K562 (cell line): ENCODE data around the gene SLC34A1. TPM values are rescaled to one million over a fixed set of nuclear protein-coding genes. Genes with fewer than 3 reads are reported as not detected.

Source experiments
- ARID1B ChIP-seq: fragments of 450-650 bp; IDR thresholded peaks from 2 replicates; pipeline ENCODE4 v1.6.1; 2016; ENCODE audit warnings: antibody characterized with exemption, mild to moderate bottlenecking, inconsistent platforms
- BDP1 ChIP-seq: IDR thresholded peaks from 3 replicates; pipeline ENCODE4 v1.6.1; 2011; ENCODE audit not compliant: insufficient read length, insufficient read depth
- CAMTA2 ChIP-seq: fragments of 250-450 bp; sonication (Bioruptor Pico); conservative IDR thresholded peaks from 2 replicates; pipeline ENCODE4 v1.5.1; 2022
- CC2D1A ChIP-seq: fragments of 450-650 bp; IDR thresholded peaks from 2 replicates; pipeline ENCODE4 v1.6.1; 2017; ENCODE audit warnings: mild to moderate bottlenecking
- CHD1 ChIP-seq: fragments of 200-600 bp; sonication (generic); IDR thresholded peaks from one replicate; pipeline ENCODE4 v1.6.1; 2012; ENCODE audit warnings: mild to moderate bottlenecking, moderate library complexity, low read length, inconsistent platforms
- HINFP ChIP-seq: fragments of 450-650 bp; conservative IDR thresholded peaks from 2 replicates; pipeline ENCODE4 v1.6.1; 2016; ENCODE audit warnings: missing genetic modification characterization, low read depth, mild to moderate bottlenecking, control low read depth, missing compliant biosample characterization
- NCOA6 ChIP-seq: fragments of 450-650 bp; IDR thresholded peaks from 2 replicates; pipeline ENCODE4 v1.6.1; 2017; ENCODE audit warnings: mild to moderate bottlenecking
- NEUROD1 ChIP-seq: fragments of 150-350 bp; IDR thresholded peaks from 2 replicates; pipeline ENCODE4 v1.6.1; 2014; ENCODE audit warnings: borderline replicate concordance, low read length, low read depth; ENCODE audit not compliant: partially characterized antibody
- NFE2 ChIP-seq: IDR thresholded peaks from 2 replicates; pipeline ENCODE4 v1.6.1; 2014; ENCODE audit warnings: antibody characterized with exemption, low read depth
- NFE2L1 ChIP-seq: fragments of 450-650 bp; IDR thresholded peaks from 2 replicates; pipeline ENCODE4 v1.6.1; 2016; ENCODE audit warnings: missing genetic modification characterization, low read depth, mild to moderate bottlenecking, missing compliant biosample characterization, moderate library complexity, borderline replicate concordance
- PRDM10 ChIP-seq: fragments of 450-650 bp; IDR thresholded peaks from 2 replicates; pipeline ENCODE4 v1.6.1; 2018; ENCODE audit not compliant: partially characterized antibody
- RAD21 ChIP-seq, 2 experiments: fragments of 250-450 bp in 1 of 2; fragments of 450-650 bp in 1 of 2; sonication (Bioruptor Pico) in 1 of 2; formaldehyde crosslinking in 1 of 2; IDR thresholded peaks in 1 of 2; conservative IDR thresholded peaks in 1 of 2; 2 replicates each; pipeline versions ENCODE4 v1.4.0 to v1.8.0; 2020 to 2022; ENCODE audit warnings: mild to moderate bottlenecking in 2 of 2, moderate library complexity in 1 of 2
- ZBTB5 ChIP-seq: fragments of 450-650 bp; IDR thresholded peaks from 2 replicates; pipeline ENCODE4 v1.6.1; 2017; ENCODE audit warnings: antibody characterized with exemption
- ZC3H11A ChIP-seq: IDR thresholded peaks from 2 replicates; pipeline ENCODE4 v1.6.1; 2012; ENCODE audit warnings: low read depth, low read length, improper control_type of control experiment
- ZNF12 ChIP-seq: sonication (generic); formaldehyde crosslinking; IDR thresholded peaks from 2 replicates; pipeline ENCODE4 v1.4.0; 2020; ENCODE audit warnings: mild to moderate bottlenecking, missing genetic modification reagents
- ZNF133 ChIP-seq: fragments of 250-450 bp; sonication (Bioruptor Pico); IDR thresholded peaks from 2 replicates; pipeline ENCODE4 v1.4.0; 2020; ENCODE audit warnings: mild to moderate bottlenecking
- ZNF24 ChIP-seq: fragments of 450-650 bp; IDR thresholded peaks from 2 replicates; pipeline ENCODE4 v1.6.1; 2016
- ZNF507 ChIP-seq: conservative IDR thresholded peaks from 2 replicates; pipeline ENCODE4 v1.6.1; 2017; ENCODE audit warnings: missing genetic modification characterization, missing compliant biosample characterization
- ZNF589 ChIP-seq: fragments of 200-800 bp; sonication (Bioruptor generic); IDR thresholded peaks from 2 replicates; pipeline ENCODE4 v1.6.1; 2016; ENCODE audit warnings: low read depth, missing genetic modification characterization, missing compliant biosample characterization
- polyA plus RNA-seq, 8 experiments: library from polyadenylated mRNA; depleted of rRNA in 4 of 8; stranded (reverse) in 5 of 8; unstranded in 3 of 8; fragments of >200 nt; fragmentation: Nextera tagmentation in 2 of 8; fragmentation: Illumina TruSeq in 1 of 8; extraction: Ambion mirVana in 2 of 8; extraction: Trizol in 1 of 8; gene quantifications; 2 replicates each; pipeline versions ENCODE4 v1.2.1 to v1.2.3, GENCODE V29; 2011 to 2014; ENCODE audit warnings: inconsistent platforms in 1 of 8, missing spikeins in 1 of 8
- total RNA-seq, 7 experiments: library from RNA; depleted of rRNA in 6 of 7; stranded (reverse); fragments of >200 nt in 6 of 7; fragmentation: Illumina TruSeq in 2 of 7; extraction: Trizol in 2 of 7; gene quantifications; 2 replicates each; pipeline versions ENCODE4 v1.2.1 to v1.2.3, GENCODE V29; 2011 to 2021; ENCODE audit warnings: low replicate concordance in 1 of 7
- TF ChIP-seq, protein P1 (sequence below): sonication (generic); formaldehyde crosslinking; IDR thresholded peaks from 2 replicates; pipeline ENCODE4 v1.8.1; 2022; ENCODE audit warnings: missing genetic modification reagents

The SLC34A1 gene
- total and polyA plus RNA-seq, 9 of the 15 experiments (the other 6 are each of a cell fraction or from before 2014, with no cell fraction given): not detected

GRCh38 chr5:177425801-177426565, 41.7 kb downstream of the SLC34A1 start (continued):
- TF ChIP-seq RAD21 (CRISPR knock-in tag; conservative IDR thresholded peaks at IDR 0.05 in 1 of 2, IDR thresholded peaks at IDR 0.05 in 1 of 2): no peak
- TF ChIP-seq CC2D1A: no peak
- peak; percentile 65; the same call in 1 of the 2 replicates for TF ChIP-seq ZNF589 (CRISPR knock-in tag)
- TF ChIP-seq CHD1: no peak
- TF ChIP-seq CAMTA2 (CRISPR knock-in tag): no peak
- TF ChIP-seq NFE2L1 (tag): no peak
- no peak for TF ChIP-seq NCOA6
- TF ChIP-seq ZNF24: peak; percentile 68; the same call in 1 of the 2 replicates
- peak; percentile 54 for TF ChIP-seq NEUROD1
- TF ChIP-seq ARID1B: peak; percentile 13; the same call in 1 of the 2 replicates
- TF ChIP-seq BDP1: no peak
- TF ChIP-seq ZBTB5: no peak
- TF ChIP-seq ZNF12 (CRISPR knock-in tag): peak; percentile 89; the same call in 1 of the 2 replicates
- peak; percentile 76 for TF ChIP-seq PRDM10
- 0 out of 2 replicates have a peak, but pooled peaks have one; percentile 41 for TF ChIP-seq HINFP (tag)
- TF ChIP-seq ZC3H11A: no peak
- no peak for TF ChIP-seq NFE2
- TF ChIP-seq, protein P1, sequence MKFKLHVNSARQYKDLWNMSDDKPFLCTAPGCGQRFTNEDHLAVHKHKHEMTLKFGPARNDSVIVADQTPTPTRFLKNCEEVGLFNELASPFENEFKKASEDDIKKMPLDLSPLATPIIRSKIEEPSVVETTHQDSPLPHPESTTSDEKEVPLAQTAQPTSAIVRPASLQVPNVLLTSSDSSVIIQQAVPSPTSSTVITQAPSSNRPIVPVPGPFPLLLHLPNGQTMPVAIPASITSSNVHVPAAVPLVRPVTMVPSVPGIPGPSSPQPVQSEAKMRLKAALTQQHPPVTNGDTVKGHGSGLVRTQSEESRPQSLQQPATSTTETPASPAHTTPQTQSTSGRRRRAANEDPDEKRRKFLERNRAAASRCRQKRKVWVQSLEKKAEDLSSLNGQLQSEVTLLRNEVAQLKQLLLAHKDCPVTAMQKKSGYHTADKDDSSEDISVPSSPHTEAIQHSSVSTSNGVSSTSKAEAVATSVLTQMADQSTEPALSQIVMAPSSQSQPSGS (CRISPR knock-in tag): no peak
- no peak for TF ChIP-seq ZNF133 (CRISPR knock-in tag)
- no peak for TF ChIP-seq ZNF507 (tag)
